ENCODE data around the gene ABCC1. TPM values are rescaled to one million over a fixed set of nuclear protein-coding genes. Genes with fewer than 3 reads are reported as not detected.

The ABCC1 gene
- total and polyA plus RNA-seq, 2 of the 8 experiments (the other 6 are each of a cell fraction or from before 2014, with no cell fraction given): 42.6 to 66.8 TPM

- TF ChIP-seq PHF8 (conservative IDR thresholded peaks at IDR 0.05; ENCODE audit: low read depth, low read length) (no peak), HDAC2 (IDR thresholded peaks at IDR 0.05; ENCODE audit: borderline replicate concordance in 1 of 2, low read depth in 2 of 2, low read length in 2 of 2) (no peak), RFX5 (IDR thresholded peaks at IDR 0.05; ENCODE audit: borderline replicate concordance, low read depth, low read length) (no peak), JUN (IDR thresholded peaks at IDR 0.05; ENCODE audit: low read depth, low read length) (no peak), SP4 (IDR thresholded peaks at IDR 0.05; ENCODE audit: low read length) (no peak), CTCF (IDR thresholded peaks at IDR 0.05; ENCODE audit: control extremely low read depth in 1 of 3, insufficient read depth in 1 of 3, low read depth in 1 of 3, low read length in 3 of 3) (no peak)
Measured at GRCh38 chr16:16113076-16113475, 163.7 kb downstream of the ABCC1 start (continued).
